ENCODE measurements around the gene URM1. TPM values are rescaled to one million over a fixed set of nuclear protein-coding genes. Genes with fewer than 3 reads are reported as not detected.

Gene URM1
- total and polyA plus RNA-seq, 3 experiments from 2014 or later: 56.3 to 108 (median 100) TPM

- no peak overlapping the region for H3K4me3 ChIP-seq (ENCODE audit: low read length)
- no peak overlapping the region for H3K27ac Mint-ChIP-seq
- no peaks in the 10 kb centered on the region for H3K27me3 Mint-ChIP-seq
- peaks cover 9% of the 10 kb centered on the region for H3K4me1 ChIP-seq (ENCODE audit: insufficient read depth, low read length)
- POLR2A ChIA-PET: no interaction called here
- CTCF ChIA-PET: interaction anchor here (0.9 kb wide), 1 partner anchor 154 kb away, joined by 3 read pairs; no protein-coding TSS in a partner anchor
- H3K36me3 Mint-ChIP-seq: peaks cover 0 to 32% (median 2%) of the 10 kb centered on the region in 3 donors
- no peak overlapping the region for H3K4me3 Mint-ChIP-seq
- H3K27me3 ChIP-seq (ENCODE audit: insufficient read depth, low read length, poor library complexity, severe bottlenecking): no peaks in the 10 kb centered on the region
- no peak for DNase-seq
- no peaks in the 10 kb centered on the region for H3K9me3 Mint-ChIP-seq
- no peak overlapping the region for H3K27ac ChIP-seq (ENCODE audit: low read depth, low read length)
- peaks cover 5 to 12% (median 6%) of the 10 kb centered on the region in 3 donors for H3K4me1 Mint-ChIP-seq
- no peaks in the 10 kb centered on the region for H3K36me3 ChIP-seq (ENCODE audit: insufficient read depth, low read length)
- no peaks in the 10 kb centered on the region for H3K9me3 ChIP-seq (ENCODE audit: low read length)
These were observed 13.1 kb upstream of the URM1 start for GRCh38 chr9:128358090-128358489.

GRCh38 chr9:128358861-128359260 is 12.3 kb upstream of the URM1 start:
- no peaks in the 10 kb centered on the region for H3K9me3 Mint-ChIP-seq
- peaks cover 0 to 27% (median 2%) of the 10 kb centered on the region in 3 donors for H3K36me3 Mint-ChIP-seq
- peaks cover 5 to 12% (median 6%) of the 10 kb centered on the region in 3 donors for H3K4me1 Mint-ChIP-seq
- H3K27me3 Mint-ChIP-seq: no peaks in the 10 kb centered on the region
- H3K27ac Mint-ChIP-seq: peak overlapping the region in 2 of 8 donors; percentile 51 to 71
- no peak overlapping the region for H3K4me3 Mint-ChIP-seq
- Histone ChIP-seq H3K27me3 (ENCODE audit: insufficient read depth, low read length, poor library complexity, severe bottlenecking) (no peaks in the 10 kb centered on the region), H3K36me3 (ENCODE audit: insufficient read depth, low read length) (no peaks in the 10 kb centered on the region), H3K4me1 (ENCODE audit: insufficient read depth, low read length) (peaks cover 9% of the 10 kb centered on the region), H3K9me3 (ENCODE audit: low read length) (no peaks in the 10 kb centered on the region), H3K4me3 (ENCODE audit: low read length) (no peak overlapping the region), H3K27ac (ENCODE audit: low read depth, low read length) (no peak overlapping the region)
- ChIA-PET POLR2A (no interaction called here), CTCF (interaction anchor here (0.9 to 1.8 kb wide), 2 partner anchors 64 to 155 kb away, joined by 3 to 4 read pairs; no protein-coding TSS in a partner anchor)
- DNase-seq: no peak

DNA sequence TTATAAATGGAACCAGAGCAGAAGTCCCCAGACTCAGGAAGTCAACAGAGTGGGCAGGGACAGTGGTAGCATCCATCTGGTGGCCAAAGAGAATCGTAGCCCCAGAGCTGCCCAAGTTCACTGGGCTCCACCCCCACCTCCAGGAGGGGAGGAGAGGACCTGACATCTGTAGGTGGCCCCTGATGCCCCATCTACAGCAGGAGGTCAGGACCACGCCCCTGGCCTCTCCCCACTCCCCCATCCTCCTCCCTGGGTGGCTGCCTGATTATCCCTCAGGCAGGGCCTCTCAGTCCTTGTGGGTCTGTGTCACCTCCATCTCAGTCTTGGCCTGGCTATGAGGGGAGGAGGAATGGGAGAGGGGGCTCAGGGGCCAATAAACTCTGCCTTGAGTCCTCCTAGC is 10.3 kb upstream of the URM1 start:
- ChIA-PET POLR2A (interaction anchor here (2.3 kb wide), 1 partner anchor 10 kb away, joined by 16 read pairs; the partner anchor contains the start of gene URM1), CTCF (interaction anchor here (1.8 to 2.2 kb wide), 6 partner anchors 10 to 66 kb away, joined by 4 to 18 read pairs (median 11); partner anchors contain the start of gene URM1)
- Histone ChIP-seq H3K36me3 (ENCODE audit: insufficient read depth, low read length) (no peaks in the 10 kb centered on the region), H3K27ac (ENCODE audit: low read depth, low read length) (no peak overlapping the region), H3K9me3 (ENCODE audit: low read length) (no peaks in the 10 kb centered on the region), H3K4me1 (ENCODE audit: insufficient read depth, low read length) (peaks cover 9% of the 10 kb centered on the region), H3K27me3 (ENCODE audit: insufficient read depth, low read length, poor library complexity, severe bottlenecking) (no peaks in the 10 kb centered on the region), H3K4me3 (ENCODE audit: low read length) (no peak overlapping the region)
- H3K9me3 Mint-ChIP-seq: no peaks in the 10 kb centered on the region
- peak overlapping the region in 1 of 8 donors; percentile 32 for H3K27ac Mint-ChIP-seq
- H3K4me3 Mint-ChIP-seq: no peak overlapping the region
- DNase-seq: no peak
- peaks cover 0 to 14% (median 2%) of the 10 kb centered on the region in 3 donors for H3K36me3 Mint-ChIP-seq
- H3K27me3 Mint-ChIP-seq: no peaks in the 10 kb centered on the region
- H3K4me1 Mint-ChIP-seq: peaks cover 5 to 12% (median 6%) of the 10 kb centered on the region in 3 donors

DNA sequence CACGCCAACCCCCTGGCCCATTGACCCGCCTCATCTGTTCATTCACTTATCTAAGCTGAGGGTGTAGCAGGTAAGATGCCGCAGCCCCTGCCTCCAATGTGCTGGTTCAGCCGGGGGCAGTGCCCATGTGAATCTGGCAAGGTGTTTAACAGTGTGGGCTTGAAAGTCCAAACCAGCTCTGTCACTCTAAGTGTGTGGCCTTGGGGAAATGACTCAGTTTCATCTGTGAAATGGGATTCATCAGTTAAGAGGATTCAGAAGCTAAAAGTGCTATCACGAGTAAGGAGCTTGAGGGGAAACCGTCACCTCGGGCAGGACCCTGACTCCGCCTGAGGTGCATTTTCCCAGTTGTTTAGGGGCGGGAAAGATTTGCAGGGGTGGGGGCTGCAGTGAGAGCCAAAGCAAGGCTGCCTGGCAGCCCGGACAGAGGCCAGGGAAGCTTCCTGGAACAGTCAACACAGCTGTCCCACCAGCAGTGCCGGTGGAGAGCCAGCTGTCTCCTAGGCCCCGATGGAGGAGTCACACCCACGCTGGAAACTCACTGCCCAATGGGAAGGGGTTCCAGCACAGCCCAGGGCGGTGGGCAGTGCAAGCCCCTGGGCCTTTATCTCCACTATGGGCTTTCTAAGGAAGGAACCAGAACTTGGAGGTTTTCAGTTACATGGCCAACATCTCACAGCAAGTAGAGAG is 9.7 kb upstream of the URM1 start:
- CTCF ChIA-PET: interaction anchor here (0.7 to 2.2 kb wide), 11 partner anchors 9 to 261 kb away, joined by 3 to 18 read pairs (median 5); partner anchors contain the start of genes SLC27A4 and URM1
- H3K4me3 Mint-ChIP-seq: peak overlapping the region in 6 of 7 donors; percentile 11 to 84 (median 76)
- H3K27me3 Mint-ChIP-seq: peaks cover 0 to 1% of the 10 kb centered on the region in 2 donors
- DNase-seq: no peak
- no peaks in the 10 kb centered on the region for H3K9me3 ChIP-seq (ENCODE audit: low read length)
- no peaks in the 10 kb centered on the region for H3K27me3 ChIP-seq (ENCODE audit: insufficient read depth, low read length, poor library complexity, severe bottlenecking)
- peaks cover 9% of the 10 kb centered on the region for H3K4me1 ChIP-seq (ENCODE audit: insufficient read depth, low read length)
- H3K36me3 ChIP-seq (ENCODE audit: insufficient read depth, low read length): no peaks in the 10 kb centered on the region
- peaks cover 5 to 12% (median 6%) of the 10 kb centered on the region in 3 donors for H3K4me1 Mint-ChIP-seq
- POLR2A ChIA-PET: interaction anchor here (2.3 kb wide), 1 partner anchor 10 kb away, joined by 16 read pairs; the partner anchor contains the start of gene URM1
- peak overlapping the region; percentile 62 for H3K4me3 ChIP-seq (ENCODE audit: low read length)
- H3K9me3 Mint-ChIP-seq: no peaks in the 10 kb centered on the region
- peaks cover 0 to 10% (median 0%) of the 10 kb centered on the region in 3 donors for H3K36me3 Mint-ChIP-seq
- peak overlapping the region in 6 of 8 donors; percentile 6 to 87 (median 58) for H3K27ac Mint-ChIP-seq
- no peak overlapping the region for H3K27ac ChIP-seq (ENCODE audit: low read depth, low read length)

DNA sequence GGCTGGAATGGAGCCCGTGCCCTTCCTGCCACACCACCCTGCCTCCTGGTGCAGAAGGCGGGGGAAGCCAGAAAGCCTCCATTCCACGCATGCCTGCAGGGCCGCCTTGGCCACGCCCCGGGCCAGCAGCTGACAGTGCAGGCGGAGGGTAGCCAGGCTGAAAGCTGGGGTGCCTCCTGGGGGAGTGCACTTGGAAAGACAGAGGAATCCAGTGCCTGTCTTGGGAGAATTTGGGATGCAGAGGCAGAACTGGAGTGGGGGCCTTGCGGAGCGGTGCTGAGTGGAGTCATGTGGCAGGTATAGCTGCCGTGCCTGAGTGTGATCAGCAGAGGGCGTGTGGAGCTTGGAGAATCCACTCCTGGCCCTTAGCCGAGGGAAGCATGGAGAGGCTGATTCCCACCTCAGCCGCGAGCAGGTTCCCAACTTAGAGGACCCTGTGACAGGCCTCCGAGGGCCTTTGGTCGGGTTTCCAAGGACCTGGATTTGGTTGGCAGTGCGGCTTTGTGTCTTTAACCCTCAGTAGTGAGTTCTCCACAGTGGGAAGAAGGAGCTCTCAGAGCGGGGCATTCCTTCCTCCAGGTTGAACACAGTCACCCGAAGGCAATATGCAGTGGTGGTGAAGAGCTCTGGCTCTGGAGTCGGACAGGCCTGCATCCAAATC is 9.1 kb upstream of the URM1 start:
- Mint-ChIP-seq H3K27me3 (peaks cover 6 to 8% of the 10 kb centered on the region in 2 donors), H3K36me3 (peaks cover 0 to 9% (median 0%) of the 10 kb centered on the region in 3 donors), H3K4me1 (peaks cover 5 to 12% (median 6%) of the 10 kb centered on the region in 3 donors), H3K9me3 (no peaks in the 10 kb centered on the region), H3K4me3 (peak overlapping the region; percentile 40 to 84 (median 77)), H3K27ac (peak overlapping the region in 6 of 8 donors; percentile 1 to 87 (median 47))
- POLR2A ChIA-PET: interaction anchor here (0.6 to 2.3 kb wide), 3 partner anchors 9 to 1264 kb away, joined by 3 to 16 read pairs (median 5); partner anchors contain the start of genes NTMT1 and URM1
- H3K9me3 ChIP-seq (ENCODE audit: low read length): no peaks in the 10 kb centered on the region
- H3K4me1 ChIP-seq (ENCODE audit: insufficient read depth, low read length): peaks cover 9% of the 10 kb centered on the region
- no peaks in the 10 kb centered on the region for H3K27me3 ChIP-seq (ENCODE audit: insufficient read depth, low read length, poor library complexity, severe bottlenecking)
- H3K27ac ChIP-seq (ENCODE audit: low read depth, low read length): no peak overlapping the region
- CTCF ChIA-PET: interaction anchor here (0.7 to 2.2 kb wide), 18 partner anchors 9 to 566 kb away, joined by 3 to 18 read pairs (median 5); partner anchors contain the start of genes CERCAM, SLC27A4 and URM1
- peak overlapping the region; percentile 62 for H3K4me3 ChIP-seq (ENCODE audit: low read length)
- DNase-seq: peak; percentile 47 to 74 (median 52)
- H3K36me3 ChIP-seq (ENCODE audit: insufficient read depth, low read length): no peaks in the 10 kb centered on the region

GRCh38 chr9:128362774-128363173 is 8.4 kb upstream of the URM1 start:
- peaks cover 8 to 10% of the 10 kb centered on the region in 2 donors for H3K27me3 Mint-ChIP-seq
- H3K4me3 Mint-ChIP-seq: peak overlapping the region in 1 of 7 donors; percentile 16
- peaks cover 5 to 12% (median 6%) of the 10 kb centered on the region in 3 donors for H3K4me1 Mint-ChIP-seq
- H3K4me3 ChIP-seq (ENCODE audit: low read length): no peak overlapping the region
- ChIA-PET POLR2A (interaction anchor here (0.7 to 2.3 kb wide), 2 partner anchors 9 to 21 kb away, joined by 3 to 16 read pairs; partner anchors contain the start of gene URM1), CTCF (interaction anchor here (0.7 to 2.2 kb wide), 16 partner anchors 8 to 565 kb away, joined by 3 to 18 read pairs (median 5); partner anchors contain the start of genes CERCAM, SLC27A4 and URM1)
- no peak for DNase-seq
- peaks cover 0 to 4% (median 0%) of the 10 kb centered on the region in 3 donors for H3K36me3 Mint-ChIP-seq
- no peak overlapping the region for H3K27ac Mint-ChIP-seq
- no peaks in the 10 kb centered on the region for H3K27me3 ChIP-seq (ENCODE audit: insufficient read depth, low read length, poor library complexity, severe bottlenecking)
- H3K9me3 ChIP-seq (ENCODE audit: low read length): no peaks in the 10 kb centered on the region
- peaks cover 9% of the 10 kb centered on the region for H3K4me1 ChIP-seq (ENCODE audit: insufficient read depth, low read length)
- no peaks in the 10 kb centered on the region for H3K36me3 ChIP-seq (ENCODE audit: insufficient read depth, low read length)
- no peak overlapping the region for H3K27ac ChIP-seq (ENCODE audit: low read depth, low read length)
- H3K9me3 Mint-ChIP-seq: no peaks in the 10 kb centered on the region

- Histone ChIP-seq H3K27me3 (ENCODE audit: insufficient read depth, low read length, poor library complexity, severe bottlenecking) (no peaks in the 10 kb centered on the region), H3K9me3 (ENCODE audit: low read length) (no peaks in the 10 kb centered on the region), H3K4me1 (ENCODE audit: insufficient read depth, low read length) (peaks cover 13% of the 10 kb centered on the region), H3K4me3 (ENCODE audit: low read length) (no peak overlapping the region), H3K36me3 (ENCODE audit: insufficient read depth, low read length) (no peaks in the 10 kb centered on the region), H3K27ac (ENCODE audit: low read depth, low read length) (no peak overlapping the region)
- Mint-ChIP-seq H3K9me3 (no peaks in the 10 kb centered on the region), H3K4me1 (peaks cover 11 to 18% (median 12%) of the 10 kb centered on the region in 3 donors), H3K27me3 (peaks cover 8 to 10% of the 10 kb centered on the region in 2 donors), H3K27ac (no peak overlapping the region), H3K36me3 (peaks cover 0 to 1% (median 0%) of the 10 kb centered on the region in 3 donors), H3K4me3 (peak overlapping the region in 1 of 7 donors; percentile 14)
- CTCF ChIA-PET: no interaction called here
- DNase-seq: no peak
- POLR2A ChIA-PET: no interaction called here
These were observed 5.6 kb upstream of the URM1 start for GRCh38 chr9:128365525-128365924.
